Activated naive CD4-positive, alpha-beta T cell treated with anti-CD3 and anti-CD28 coated beads, Interleukin-2, amount 50 U/mL, for 24 hours (primary cell): ENCODE measurements around the gene KATNAL1.

Experiments used
- H3K27ac Mint-ChIP-seq: one replicate; pipeline ENCODE4 v1.8.0; 2021; ENCODE audit warnings: mild to moderate bottlenecking, mixed read lengths
- H3K27me3 Mint-ChIP-seq: one replicate; pipeline ENCODE4 v1.8.0; 2021; ENCODE audit warnings: mixed read lengths
- H3K36me3 Mint-ChIP-seq: one replicate; pipeline ENCODE4 v1.8.0; 2021; ENCODE audit warnings: mixed read lengths
- H3K4me1 Mint-ChIP-seq: one replicate; pipeline ENCODE4 v1.8.0; 2021; ENCODE audit warnings: mixed read lengths
- H3K4me3 Mint-ChIP-seq: one replicate; pipeline ENCODE4 v1.8.0; 2021; ENCODE audit warnings: mild to moderate bottlenecking, mixed read lengths
- H3K9me3 Mint-ChIP-seq: one replicate; pipeline ENCODE4 v1.8.0; 2021; ENCODE audit warnings: mixed read lengths

Gene KATNAL1

DNA sequence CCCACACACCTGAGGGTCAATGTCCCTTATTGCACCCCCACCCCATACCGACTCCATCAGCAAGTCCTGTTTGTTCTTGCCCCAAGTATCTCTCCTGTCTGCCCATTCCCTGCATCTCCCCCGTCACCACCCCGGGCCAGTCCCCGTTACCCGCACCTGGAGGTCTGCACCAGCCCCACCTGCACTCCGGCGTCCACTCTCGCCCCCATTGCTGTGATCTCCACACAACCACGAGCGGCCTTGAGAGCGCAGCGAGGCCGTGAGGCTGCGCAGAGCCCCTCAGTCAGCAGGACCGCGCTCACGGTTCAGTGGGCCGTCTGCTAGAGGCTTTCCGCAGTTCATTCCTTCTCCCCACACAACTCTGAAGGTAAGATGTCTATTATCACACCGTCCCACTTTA is 152.8 kb downstream of the KATNAL1 start:
- H3K4me1 Mint-ChIP-seq = peaks cover 73% of the 10 kb centered on the region
- no peak overlapping the region for H3K4me3 Mint-ChIP-seq

DNA sequence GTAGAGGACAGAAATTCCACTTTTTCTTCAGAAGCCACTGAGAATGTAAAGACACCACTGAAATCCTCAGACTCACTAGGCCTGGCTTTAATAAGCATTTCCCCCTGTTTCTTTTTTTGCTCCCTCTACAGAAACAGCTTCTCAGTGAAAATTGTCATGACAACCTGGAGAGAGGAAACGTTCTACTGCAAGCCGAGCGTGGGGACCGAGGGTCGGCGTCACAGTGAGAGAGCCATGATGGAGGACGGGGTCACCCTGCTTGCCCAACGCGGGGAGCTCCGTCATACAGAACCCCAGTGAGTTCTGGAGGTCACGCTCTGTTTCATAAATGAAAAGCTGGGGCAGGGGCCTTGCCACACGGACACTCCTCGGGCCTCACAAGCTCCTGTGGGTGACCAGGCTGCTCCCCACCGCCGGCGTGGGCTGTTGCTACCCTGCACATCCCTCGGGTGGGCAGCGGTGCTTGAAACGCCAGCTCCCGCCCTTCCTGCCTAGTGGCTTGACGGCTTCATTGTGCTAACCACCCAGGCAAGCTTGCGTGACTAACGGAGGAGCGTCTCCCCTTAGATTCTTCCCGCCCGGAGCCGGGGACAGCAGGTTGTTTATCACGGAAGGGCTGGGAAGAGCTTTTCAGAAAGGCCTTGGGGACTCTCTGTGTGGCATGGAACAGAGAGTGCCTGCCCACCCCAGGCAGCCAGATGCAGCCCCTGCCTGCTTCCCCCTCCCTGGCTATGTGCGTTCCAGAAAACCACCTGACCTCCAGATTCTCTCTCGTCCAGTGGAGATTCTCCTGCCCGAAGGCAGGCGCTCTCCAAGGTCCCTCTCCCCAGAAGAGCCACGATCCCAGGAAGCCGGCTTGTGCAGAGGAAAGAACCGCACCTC is 153.6 kb downstream of the KATNAL1 start:
- Mint-ChIP-seq H3K4me3 (peak overlapping the region; percentile 30), H3K4me1 (peaks cover 73% of the 10 kb centered on the region), H3K27ac (no peak overlapping the region)

More for the DNA sequence above, 152.8 kb downstream of the KATNAL1 start:
- H3K27ac Mint-ChIP-seq = no peak overlapping the region
- H3K9me3 Mint-ChIP-seq = no peaks in the 10 kb centered on the region
- no peaks in the 10 kb centered on the region for H3K36me3 Mint-ChIP-seq
- no peaks in the 10 kb centered on the region for H3K27me3 Mint-ChIP-seq

More for the DNA sequence above, 153.6 kb downstream of the KATNAL1 start:
- H3K9me3 Mint-ChIP-seq = no peaks in the 10 kb centered on the region
- H3K27me3 Mint-ChIP-seq = no peaks in the 10 kb centered on the region
- H3K36me3 Mint-ChIP-seq = no peaks in the 10 kb centered on the region
